Left kidney (tissue), 2 donors: ENCODE results near the gene CALN1. TPM values are rescaled to one million over a fixed set of nuclear protein-coding genes. Genes with fewer than 3 reads are reported as not detected.
"Not testable (repeated sequence)": the region's sequence is repeated elsewhere in the genome, so short reads cannot be mapped to it uniquely, and the experiment has no call there.

Experiments
- DNase-seq: peaks from one replicate; pipeline ENCODE4 v3.0.0-alpha.2; 2013
- polyA plus RNA-seq: library from polyadenylated mRNA; unstranded; fragments of 120-200 nt; gene quantifications from one replicate; pipeline ENCODE4 v1.2.1, GENCODE V29; 2013; ENCODE audit not compliant: insufficient read length

The CALN1 gene
- polyA plus RNA-seq, 1 donor: 1.5 TPM

- DNase-seq: no peak
These were observed 429.3 kb downstream of the CALN1 start for GRCh38 chr7:71982851-71983250.

GRCh38 chr7:71976645-71977044, 435.5 kb downstream of the CALN1 start:
- DNase-seq: no peak

DNA sequence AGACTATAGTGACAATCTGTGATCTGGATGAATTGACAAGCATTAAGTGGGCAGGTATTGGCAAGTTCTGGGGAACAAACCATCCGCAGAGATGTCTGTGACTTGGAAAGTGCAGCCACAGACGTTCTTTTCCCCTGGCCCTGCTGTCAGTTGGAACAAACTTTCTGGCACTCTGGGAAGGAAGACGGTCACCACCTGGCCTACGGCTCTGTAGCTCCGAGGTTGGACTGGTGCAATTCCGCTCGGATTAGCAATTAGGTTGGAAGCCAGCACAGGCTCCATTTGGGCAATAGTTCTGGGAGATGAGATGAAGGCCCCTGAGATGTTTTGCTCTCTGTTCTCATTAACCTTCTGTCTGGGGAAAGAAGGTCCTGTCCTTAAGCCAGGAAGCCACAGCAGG, 437.5 kb downstream of the CALN1 start:
- no peak for DNase-seq

- DNase-seq: no peak
These were observed 439.6 kb downstream of the CALN1 start for GRCh38 chr7:71972534-71972933.

GRCh38 chr7:71970725-71971124, 441.4 kb downstream of the CALN1 start:
- DNase-seq: no peak

- no peak for DNase-seq
These were observed 449.5 kb downstream of the CALN1 start for GRCh38 chr7:71962636-71963035.

DNA sequence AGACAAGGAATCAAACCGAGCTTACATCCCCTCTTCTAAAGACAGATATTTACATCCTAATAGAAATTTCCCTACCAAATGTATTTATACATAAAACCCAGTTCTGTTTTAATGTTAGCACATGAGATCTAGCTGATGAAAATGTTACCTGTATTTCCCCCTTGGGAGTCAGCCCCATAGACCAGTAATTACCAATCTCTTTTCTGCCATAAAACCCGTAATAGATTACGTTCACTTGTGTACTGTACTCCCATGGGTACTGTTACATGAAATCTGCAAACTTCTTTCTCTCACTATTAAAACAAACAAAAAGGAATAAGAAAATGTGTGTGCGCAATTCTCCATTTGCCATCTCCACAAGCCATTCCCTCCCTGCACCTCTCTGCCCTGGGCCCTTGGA, 450.9 kb downstream of the CALN1 start:
- DNase-seq: no peak

- DNase-seq: no peak
These were observed 470.0 kb downstream of the CALN1 start for GRCh38 chr7:71942115-71942514.

GRCh38 chr7:71937840-71938371, 474.2 kb downstream of the CALN1 start:
- no peak for DNase-seq

DNA sequence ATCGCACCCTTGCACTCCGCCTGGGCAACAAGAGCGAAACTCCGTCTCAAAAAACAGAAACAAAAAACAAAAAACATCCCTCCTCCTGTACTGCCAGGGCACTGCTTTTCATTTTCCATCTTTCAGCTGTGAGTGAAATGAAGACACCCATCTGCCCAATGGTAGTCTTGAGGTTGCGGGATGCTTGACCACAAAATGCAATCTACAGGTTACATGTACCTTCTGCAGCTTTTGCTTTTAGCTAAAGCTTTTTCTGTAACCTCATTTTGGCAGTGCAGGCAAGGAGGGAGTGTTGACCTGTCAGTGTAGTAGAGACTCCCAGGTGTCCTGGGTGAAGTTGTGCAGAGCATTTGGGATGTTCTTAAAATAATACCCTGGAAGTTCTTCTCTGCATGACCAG, 476.5 kb downstream of the CALN1 start:
- DNase-seq: no peak

DNA sequence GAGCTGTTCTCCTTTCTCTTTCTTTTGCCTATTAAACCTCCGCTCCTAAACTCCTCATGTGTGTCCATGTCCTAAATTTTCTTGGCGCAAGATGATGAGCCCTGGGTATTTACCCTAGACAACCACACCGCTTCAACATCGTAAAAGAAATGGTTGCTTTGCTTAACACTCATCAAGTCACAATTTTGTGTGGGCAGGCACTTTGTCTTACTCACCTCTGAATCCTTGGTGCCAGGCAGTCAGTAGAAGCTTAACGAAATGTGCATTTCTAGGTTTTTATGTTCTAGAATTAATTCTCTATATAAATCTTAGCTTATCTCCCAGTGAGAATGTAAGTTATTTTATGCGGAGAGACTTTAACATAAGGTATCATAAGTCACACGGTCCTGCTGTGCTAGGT, 478.7 kb downstream of the CALN1 start:
- no peak for DNase-seq

DNA sequence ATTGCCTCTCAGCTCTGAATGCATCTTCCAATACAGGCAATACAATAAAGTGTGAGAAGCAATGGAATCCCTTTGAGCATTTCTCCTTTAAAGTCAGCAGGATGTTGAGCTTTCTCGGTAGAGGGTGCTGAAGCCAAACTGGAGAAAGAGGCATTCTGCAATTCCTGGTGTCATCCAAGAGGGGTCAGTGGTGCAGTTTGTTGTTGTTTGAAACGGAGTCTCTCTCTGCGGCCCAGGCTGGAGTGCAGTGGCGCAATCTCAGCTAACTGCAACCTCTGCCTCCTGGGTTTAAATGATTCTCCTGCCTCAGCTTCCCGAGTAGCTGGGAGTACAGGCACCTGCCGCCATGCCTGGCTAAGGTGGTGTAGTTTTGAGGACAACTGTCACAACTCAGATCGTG, 486.5 kb downstream of the CALN1 start:
- no peak for DNase-seq

- DNase-seq: not testable (repeated sequence)
These were observed 497.9 kb downstream of the CALN1 start for GRCh38 chr7:71914204-71914603.

- no peak for DNase-seq
These were observed 499.7 kb downstream of the CALN1 start for GRCh38 chr7:71912476-71912875.

GRCh38 chr7:71911051-71911450, 501.1 kb downstream of the CALN1 start:
- no peak for DNase-seq

DNA sequence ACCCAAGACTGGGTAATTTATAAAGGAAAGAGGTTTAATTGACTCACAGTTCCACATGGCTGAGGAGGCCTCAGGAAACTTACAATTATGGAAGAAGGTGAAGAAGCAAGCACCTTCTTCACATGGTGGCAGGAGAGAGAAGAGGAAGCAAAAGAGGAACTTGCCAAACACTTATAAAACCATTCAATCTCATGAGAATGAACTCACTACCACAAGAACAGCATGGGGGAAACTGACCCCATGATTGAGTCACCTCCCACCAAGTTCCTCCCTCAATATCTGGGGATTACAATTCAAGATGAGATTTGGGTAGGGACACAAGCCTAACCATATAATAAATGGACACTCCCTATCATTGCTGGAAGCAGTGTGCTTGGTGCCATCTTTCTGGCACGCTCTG, 506.3 kb downstream of the CALN1 start:
- DNase-seq: no peak

DNA sequence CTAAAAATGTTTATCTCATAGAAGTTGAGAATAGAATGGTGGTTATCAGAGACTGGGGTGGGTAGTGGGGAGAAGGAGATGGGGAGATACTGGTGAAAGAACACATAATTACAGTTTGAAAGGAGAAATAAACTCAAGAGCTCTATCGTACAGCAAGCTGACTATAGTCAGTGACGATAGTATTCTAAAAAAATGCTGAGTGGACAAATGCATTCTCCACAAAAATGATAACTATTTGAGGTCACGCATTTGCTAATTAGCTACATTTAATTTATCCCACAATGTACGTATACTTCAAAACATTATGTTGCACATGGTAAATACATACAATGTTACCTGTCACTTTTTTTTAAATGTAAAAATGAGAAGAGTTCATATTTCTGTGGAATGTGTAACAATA, 507.7 kb downstream of the CALN1 start:
- no peak for DNase-seq

DNA sequence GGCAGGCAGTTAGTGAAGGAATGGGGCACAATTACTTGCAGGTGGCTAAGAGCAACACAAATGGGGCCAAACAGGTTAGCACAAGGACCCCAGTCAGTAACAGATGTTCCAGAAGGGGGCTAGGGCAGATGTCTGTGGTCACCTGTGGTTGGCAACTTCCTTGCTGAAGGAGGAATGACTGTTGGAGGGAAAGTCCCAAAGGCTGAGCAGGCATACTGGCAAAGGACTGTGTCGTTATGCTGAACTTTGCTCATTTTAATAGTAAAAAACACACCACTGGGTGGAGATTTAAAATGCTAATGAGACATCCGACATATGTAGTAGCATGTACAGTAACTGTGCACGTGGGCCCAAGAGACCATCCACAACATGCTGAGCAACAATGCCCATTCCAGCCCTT, 511.6 kb downstream of the CALN1 start:
- DNase-seq: no peak

GRCh38 chr7:71896535-71896934, 515.6 kb downstream of the CALN1 start:
- DNase-seq: no peak

DNA sequence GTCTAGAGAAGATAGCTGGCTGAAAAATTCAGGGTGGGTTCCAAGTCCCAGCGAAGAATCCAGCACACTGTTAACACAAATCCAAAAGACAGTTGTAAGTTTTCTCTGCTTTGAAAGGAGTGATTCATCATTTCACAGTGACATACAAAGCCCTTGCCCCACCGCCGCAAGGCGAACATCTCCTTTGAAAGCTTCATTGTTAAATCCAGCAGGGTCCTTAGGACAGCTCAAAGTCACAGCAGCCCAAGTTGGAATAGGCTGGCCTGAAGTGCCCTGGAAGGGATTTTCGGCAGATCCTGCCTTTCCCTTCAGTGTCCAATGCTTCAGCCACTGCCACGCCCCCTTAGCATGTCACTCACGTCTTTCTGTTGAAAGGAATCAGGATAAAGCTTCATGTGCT, 526.1 kb downstream of the CALN1 start:
- DNase-seq: no peak

DNA sequence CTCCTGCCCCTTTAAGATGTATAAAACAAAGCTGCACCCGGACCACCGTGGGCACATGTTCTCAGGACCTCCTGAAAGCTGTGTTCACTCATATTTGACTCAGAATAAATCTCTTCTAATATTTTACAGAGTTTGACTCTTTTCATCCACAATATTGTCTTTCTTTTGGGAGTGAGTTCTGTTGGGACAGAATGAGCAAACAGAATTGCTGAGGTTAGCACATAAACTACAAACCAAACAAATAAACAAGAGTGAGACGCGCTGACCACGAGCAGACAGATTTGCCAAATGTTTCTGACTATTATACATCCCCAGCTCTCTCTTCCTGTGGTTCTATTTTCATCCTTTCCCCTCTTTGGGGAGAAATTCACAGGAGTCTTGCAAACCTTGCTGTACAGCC, 526.7 kb downstream of the CALN1 start:
- no peak for DNase-seq

DNA sequence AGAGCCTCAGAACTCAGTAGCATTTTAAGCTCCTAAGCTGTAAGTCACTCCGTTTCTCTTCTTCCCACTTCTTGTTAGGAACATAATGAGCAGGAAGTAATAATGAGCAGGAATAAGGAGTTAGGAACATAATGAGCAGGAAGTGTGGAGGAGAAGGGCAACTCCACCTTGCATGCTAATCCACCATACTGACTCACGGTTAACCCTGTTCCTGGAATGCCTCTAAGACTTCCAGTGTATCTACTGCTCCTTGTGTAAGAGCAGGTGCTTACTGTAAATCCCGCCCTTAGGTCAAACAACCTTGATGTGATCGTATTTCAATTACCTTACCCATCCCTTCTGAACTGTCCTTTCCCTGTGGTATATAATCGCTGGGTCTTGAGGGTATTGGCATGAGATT, 528.7 kb downstream of the CALN1 start:
- DNase-seq: no peak

DNA sequence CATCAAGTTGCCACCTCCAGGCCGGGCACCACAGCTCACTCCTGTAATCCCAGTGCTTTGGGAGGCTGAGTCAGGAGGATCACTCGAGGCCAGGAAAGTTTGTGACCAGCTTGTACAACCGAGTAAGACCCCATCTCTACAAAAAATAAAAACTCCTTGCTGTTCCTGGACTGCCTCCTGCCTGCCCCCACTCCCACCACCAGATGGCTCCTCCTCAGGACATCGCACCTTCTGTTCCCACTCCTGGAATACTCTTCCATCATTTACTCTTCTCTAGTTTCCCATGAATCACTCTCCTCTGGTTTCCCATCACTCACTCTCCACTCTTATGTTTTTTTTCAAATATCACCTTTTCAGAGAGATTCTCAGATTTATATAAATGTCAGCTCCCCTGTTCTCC, 540.7 kb downstream of the CALN1 start:
- no peak for DNase-seq

DNA sequence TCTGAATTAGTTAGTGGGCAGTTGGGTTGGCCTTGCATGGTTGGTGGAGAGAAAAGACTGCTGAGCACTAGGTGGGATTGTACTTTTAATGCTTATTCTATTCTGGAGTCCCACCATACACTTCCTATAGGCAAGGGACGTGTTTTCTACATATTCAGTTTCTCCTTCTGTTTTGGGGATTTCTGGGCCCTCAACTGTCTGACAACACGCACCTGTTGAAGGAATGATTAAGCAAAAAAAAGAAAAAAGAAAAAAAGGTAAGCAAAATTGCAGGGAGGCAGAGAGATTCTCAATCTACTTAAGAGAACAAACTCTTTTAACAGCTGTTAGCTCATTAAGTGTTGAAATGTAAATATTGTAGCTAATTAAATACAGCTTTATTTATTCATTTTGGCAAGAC, 541.3 kb downstream of the CALN1 start:
- DNase-seq: no peak

DNA sequence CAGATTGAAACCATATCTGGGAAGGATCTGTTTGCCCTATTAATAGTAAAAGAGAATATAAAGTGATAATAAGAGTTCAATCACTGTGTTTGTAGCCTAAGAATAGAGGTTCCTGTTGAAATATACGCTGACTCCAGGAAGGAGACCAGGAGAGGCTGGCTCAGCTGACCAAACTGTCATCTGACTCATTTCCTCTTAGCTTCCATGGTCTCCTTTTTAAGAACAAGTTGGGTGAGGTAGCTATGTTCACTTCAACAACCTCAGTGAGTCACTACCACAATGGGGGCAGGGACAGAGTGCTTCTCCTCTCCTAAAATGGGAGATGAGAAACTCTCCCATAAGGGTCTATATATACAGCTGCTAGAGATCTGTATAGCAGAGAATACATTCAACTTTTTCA, 543.3 kb downstream of the CALN1 start:
- no peak for DNase-seq
